Measurements from ENCODE around the gene ARL6IP1.
"Not testable (repeated sequence)": the region's sequence is repeated elsewhere in the genome, so short reads cannot be mapped to it uniquely, and the experiment has no call there.

The ARL6IP1 gene

DNA sequence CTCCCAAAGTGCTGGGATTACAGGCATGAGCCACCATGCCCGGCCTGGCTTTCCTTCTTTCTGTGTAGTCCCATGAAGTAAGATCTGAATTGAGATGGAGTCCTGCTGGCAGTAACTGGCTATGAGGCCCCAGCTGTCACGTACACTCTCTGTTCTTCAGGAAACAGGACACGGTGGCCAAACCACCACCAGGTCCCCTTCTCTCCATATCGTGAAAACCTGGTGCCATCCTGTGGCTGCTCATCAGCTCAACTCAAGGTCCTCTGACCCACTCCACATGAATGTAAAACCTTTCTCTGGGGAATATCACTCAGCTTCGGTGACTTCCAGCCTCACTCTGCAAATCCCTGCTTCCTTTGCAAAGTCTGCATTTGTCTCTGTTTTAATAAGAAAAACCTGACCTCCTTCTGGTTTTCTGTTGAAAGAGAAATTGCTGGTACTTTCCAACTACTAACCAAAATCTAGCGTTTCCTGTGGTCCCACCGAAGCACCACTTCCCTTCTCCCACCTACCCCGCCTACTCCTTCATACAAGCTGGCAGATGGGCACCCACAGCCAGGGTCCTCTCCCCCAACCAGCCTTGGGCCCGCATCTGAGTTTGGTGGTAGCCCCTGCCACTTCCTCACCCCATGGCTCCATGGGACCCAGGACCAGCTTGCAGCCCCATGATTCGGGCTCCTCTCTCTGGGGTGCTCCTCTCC is 43.2 kb downstream of the ARL6IP1 start:
- not testable (repeated sequence) for DNase-seq

DNA sequence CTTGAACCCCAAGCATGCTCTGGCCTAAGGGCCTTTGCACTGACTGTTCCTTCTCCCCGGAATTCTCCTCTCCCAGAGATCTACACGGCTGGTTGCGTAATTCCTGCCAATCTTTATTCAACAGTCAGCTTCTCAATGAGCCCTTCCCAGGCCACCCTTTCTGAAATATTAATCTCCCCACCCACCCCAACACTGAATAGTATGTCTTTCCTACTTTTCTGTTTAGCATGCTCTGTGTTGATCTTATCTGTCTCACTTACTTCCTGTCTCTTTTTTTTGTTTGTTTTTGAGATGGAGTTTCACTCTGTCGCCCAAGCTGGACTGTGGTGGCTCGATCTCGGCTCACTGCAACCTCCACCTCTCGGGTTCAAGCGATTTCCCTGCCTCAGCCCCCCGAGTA is 44.7 kb downstream of the ARL6IP1 start:
- DNase-seq, result not testable (repeated sequence)

DNA sequence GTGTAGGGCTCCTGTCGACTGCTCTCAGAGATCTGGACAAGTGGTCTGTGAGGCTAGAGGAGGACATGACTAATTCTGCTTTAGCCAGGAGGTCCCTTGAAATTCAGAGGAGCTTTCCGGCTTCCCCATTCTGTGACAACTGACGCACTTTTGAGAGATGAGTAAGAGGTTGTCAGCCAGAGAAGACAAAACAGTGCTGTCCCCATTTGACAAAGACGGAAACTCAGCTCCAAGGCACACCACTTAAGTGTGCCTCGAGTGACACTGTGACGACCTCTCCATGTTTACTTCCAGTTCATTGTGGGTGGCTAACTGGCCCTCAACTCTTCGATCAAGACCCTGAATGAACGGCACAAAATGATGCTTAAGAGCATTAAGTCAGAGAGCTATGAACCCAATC is 58.5 kb downstream of the ARL6IP1 start:
- not testable (repeated sequence) for DNase-seq
